ENCODE measurements around the gene FGFR2.

DNA sequence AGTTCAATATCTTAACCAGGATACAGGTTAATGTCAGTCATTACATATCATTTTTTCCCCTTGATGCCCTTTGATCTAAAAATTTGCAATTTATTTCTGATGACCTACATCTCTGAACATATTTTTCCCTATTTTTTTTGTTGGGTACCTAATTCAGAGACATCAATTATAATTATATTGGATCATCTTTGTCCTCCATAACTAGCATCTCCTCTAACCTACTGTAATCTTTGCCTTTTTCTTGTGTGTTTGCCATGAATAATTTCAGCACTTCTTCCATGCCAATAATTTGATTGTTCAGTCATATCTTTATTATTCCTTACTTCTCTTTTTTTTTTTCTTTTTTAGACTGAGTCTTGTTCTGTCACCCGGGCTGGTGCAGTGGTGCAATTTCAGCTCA lies 39.2 kb upstream of the FGFR2 start:
- no peak for TF ChIP-seq GATA2 (IDR thresholded peaks at IDR 0.05; ENCODE audit: low read depth, low read length)
- TF ChIP-seq GATA3 (IDR thresholded peaks at IDR 0.05; ENCODE audit: low read depth, low read length), result no peak
